IPS-NIHi11 (cell line): ENCODE results near the gene CIITA.

ENCODE experiments used
- DNase-seq: peaks from one replicate; pipeline ENCODE4 v3.0.0; 2012; ENCODE audit warnings: mixed read lengths, low spot score

Gene CIITA

GRCh38 chr16:10852286-10852685 is 24.7 kb upstream of the CIITA start:
- DNase-seq: no peak

- DNase-seq: no peak
Measured at GRCh38 chr16:10852948-10853347, 24.1 kb upstream of the CIITA start.

- DNase-seq: no peak
Measured at GRCh38 chr16:10856042-10856441, 21.0 kb upstream of the CIITA start.

- no peak for DNase-seq
Measured at GRCh38 chr16:10858203-10858602, 18.8 kb upstream of the CIITA start.

GRCh38 chr16:10859020-10859419 is 18.0 kb upstream of the CIITA start:
- no peak for DNase-seq

GRCh38 chr16:10859658-10860057 is 17.3 kb upstream of the CIITA start:
- DNase-seq: no peak

GRCh38 chr16:10862438-10862837 is 14.6 kb upstream of the CIITA start:
- DNase-seq: no peak

GRCh38 chr16:10865991-10866966 is 10.7 kb upstream of the CIITA start:
- DNase-seq: no peak

- no peak for DNase-seq
Measured at GRCh38 chr16:10867199-10867598, 9.8 kb upstream of the CIITA start.

GRCh38 chr16:10868104-10868595 is 8.9 kb upstream of the CIITA start:
- no peak for DNase-seq

GRCh38 chr16:10868596-10869469 is 8.2 kb upstream of the CIITA start:
- DNase-seq: no peak

GRCh38 chr16:10870137-10870776 is 6.7 kb upstream of the CIITA start:
- DNase-seq: no peak

- no peak for DNase-seq
Measured at GRCh38 chr16:10870808-10871156, 6.2 kb upstream of the CIITA start.

- no peak for DNase-seq
Measured at GRCh38 chr16:10871157-10871991, 5.6 kb upstream of the CIITA start.

- DNase-seq: no peak
Measured at GRCh38 chr16:10876315-10876714, 687 bp upstream of the CIITA start.

- peak; percentile 39 for DNase-seq
Measured at GRCh38 chr16:10877472-10877946, 507 bp downstream of the CIITA start.

GRCh38 chr16:10878328-10878643 is 1.3 kb downstream of the CIITA start:
- DNase-seq: no peak

- peak; percentile 67 for DNase-seq
Measured at GRCh38 chr16:10878644-10879501, 1.9 kb downstream of the CIITA start.

- no peak for DNase-seq
Measured at GRCh38 chr16:10879681-10880589, 2.9 kb downstream of the CIITA start.
